Activated naive CD4-positive, alpha-beta T cell treated with Interleukin-2 at 50 U/mL for 16 hours (primary cell): Measurements from ENCODE around the gene PDCD10.

Experiments used
- DNase-seq: peaks from one replicate; pipeline ENCODE4 v3.0.0-alpha.2; 2020

PDCD10 gene

DNA sequence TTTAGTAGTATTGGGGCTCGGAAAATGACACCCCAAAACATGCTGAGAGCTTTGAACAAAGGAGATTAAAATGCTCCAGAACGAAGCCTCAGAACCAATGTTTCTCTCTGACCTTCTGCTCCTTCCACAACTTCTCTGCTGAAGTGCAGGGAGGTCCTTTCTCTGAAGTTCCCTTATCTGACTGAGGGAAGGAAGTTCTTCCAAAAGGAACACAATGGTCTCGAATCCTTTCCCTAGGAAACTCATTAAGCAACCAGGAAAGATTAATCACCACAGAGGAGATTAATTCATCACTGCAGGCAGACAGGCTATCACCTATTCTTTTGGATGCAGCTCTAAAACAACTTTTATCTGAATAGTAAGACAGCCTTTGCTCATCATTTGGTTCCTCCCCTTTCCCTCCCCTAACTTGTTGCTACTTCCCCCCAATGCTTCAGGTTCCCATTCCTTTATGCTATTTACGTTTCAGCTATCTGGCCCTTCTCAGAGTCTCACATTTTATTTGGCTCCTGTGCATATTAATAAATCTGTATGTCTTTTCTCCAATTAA is 62.7 kb downstream of the PDCD10 start:
- DNase-seq, result no peak

DNA sequence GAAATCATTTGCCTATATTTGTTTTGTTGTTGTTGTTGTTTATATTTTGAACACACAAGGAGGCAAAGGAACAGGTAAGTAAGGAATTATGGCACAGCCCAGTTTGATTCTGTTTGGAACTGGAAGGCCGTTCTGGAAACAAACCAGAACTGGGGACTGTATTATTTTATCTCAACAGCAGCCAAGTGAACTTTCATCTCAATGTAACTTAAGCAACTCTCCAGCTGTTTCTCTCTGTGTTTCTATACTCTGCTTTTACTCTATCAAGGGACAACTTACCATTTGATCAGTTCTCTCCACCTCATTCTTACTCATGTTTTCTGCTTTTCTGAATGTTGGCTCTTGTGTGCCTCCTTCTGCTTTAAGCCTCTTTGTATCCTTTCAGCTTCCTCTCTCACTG is 65.0 kb downstream of the PDCD10 start:
- no peak for DNase-seq

DNA sequence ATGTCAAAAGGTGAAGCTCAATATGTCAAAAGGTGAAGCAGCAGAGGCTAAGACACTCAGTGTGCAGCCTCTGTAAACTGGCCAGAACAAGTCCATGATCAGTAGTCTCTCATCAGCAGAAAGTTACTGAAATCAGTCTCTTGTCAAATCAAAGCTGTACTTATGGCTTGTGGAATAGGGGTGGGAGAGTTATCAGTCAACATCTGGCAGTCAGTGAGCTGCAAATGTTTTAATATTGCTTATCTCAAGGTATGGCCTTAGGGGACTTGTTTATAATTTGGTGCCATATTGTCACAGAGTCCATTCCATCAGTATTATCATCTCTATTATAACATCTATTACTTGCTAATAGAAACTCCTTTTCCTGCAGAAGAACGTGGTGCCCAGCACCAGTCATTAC is 66.0 kb downstream of the PDCD10 start:
- DNase-seq, result no peak

DNA sequence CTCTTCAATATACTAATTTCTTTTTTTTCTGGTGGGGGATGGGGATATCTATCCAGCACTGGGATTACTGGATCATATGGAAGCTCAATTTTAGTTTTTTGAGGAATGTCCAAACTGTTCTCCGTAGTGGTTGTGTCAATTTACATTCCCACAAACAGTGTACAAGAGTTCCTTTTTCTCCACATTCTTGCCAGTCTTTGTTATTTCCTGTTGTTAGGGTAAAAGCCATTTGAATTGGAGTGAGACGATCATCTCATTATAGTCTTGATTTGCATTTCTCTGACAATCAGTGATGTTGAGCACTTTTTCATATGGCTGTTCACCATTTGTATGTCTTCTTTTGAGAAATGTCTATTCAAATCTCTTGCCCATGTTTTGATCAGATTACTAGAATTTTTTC is 68.1 kb downstream of the PDCD10 start:
- no peak for DNase-seq

DNA sequence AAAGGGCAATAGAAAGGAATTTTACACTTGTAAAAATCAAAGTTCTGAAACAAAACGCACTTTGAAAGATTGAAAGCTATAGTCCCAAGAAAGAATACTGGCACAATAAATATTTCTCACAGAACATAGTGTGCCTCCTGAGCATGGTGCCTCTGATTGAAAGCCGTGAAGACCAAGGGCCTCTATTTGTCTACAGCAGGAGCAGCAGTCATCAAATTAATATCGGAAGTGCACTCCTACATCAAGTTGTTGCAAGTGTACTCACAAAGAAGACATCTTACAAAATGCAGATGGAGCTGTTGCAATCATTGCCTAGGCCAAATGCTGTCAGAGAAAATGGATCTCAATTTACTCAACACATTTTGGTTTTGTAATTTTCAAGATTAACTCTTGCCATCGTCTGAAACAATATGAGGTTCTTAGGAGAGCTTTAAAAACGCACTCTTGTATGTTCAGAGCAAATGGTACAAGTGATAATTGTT is 71.7 kb downstream of the PDCD10 start:
- no peak for DNase-seq

DNA sequence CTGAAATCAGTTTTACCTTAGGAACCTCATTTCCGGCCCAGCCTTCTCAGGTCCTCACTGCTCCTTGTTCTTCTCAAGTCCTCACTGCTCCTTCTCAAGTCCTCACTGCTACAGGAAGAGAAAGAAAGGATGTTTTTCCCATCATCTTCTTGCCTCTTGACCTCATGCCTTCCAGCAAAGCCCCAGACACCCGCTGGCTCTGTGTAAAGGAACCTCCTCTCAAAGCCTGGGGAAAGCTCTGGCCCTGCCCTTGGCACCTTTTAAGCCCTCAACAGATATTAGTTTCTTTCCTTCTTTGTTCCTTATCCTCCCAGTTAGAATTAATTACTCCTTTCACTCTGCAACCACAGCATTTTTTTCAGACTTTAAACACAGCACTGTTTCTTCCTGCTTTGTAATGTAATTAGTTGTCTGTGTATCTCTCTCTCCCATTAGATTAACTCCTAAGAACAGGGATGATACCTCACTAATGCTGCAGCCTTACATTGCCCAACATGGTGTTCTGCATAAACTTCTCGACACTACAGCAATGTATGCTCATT is 76.9 kb downstream of the PDCD10 start:
- DNase-seq, result no peak

DNA sequence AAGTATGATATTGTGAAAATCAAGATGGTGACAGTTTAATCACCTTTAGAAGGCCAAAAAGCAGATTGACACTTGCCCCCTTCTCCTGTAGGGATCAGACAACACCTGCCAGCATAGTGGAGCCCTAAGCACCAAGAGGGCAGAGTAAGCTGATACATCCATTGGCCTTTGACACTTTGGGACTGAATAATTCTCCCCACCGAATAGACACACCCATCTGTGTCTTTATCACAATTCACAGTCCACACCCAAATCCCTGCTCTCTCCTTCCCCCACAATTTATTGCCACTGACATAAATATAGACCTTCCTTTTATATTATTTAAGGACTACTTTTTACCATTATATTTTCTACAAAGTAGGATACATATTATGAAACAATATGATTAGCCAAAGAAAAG is 77.9 kb downstream of the PDCD10 start:
- no peak for DNase-seq

DNA sequence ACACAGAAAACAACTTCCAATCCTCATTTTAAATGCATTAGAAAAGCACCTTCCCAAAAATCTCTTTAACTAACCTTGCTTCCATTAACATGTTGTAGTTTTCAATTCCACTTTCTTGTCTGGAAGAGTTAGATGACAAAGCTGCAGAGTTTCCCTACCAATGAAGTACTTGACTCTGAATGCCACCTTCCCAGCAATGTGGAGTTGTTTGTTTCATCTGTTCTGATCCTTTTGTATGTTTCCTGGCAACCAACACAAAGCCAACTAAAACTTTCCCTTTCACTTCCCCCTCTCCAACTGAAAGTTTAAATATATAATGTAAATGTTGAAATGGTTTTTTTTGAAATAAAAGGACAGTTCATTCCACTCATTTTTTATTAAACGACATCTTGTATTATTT is 80.9 kb downstream of the PDCD10 start, which contains the start of gene WDR49:
Gene WDR49 (minus strand): TSS at position 183 of the 400 bp plus-strand sequence. CDS start 517 bp downstream, outside the sequence.
- no peak for DNase-seq

DNA sequence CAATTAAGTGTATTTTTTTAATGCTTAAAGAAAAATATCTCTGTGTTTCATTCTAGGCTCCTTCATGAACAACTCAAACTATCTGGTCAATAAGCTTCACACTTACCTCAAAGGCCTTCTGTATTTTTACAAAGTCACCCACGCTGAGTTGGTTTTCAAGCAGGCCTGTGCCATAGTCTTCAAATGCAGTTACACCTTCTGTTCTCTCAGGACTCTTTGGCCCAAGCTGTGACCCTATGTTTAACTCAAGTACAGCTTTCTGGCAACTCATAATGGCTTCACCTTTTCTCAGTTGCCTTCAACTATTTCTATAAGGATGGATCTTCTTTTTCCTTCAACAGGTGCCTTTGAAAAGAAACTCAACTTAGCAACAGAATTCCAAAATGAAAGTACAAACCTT is 81.5 kb downstream of the PDCD10 start:
- DNase-seq, result no peak

DNA sequence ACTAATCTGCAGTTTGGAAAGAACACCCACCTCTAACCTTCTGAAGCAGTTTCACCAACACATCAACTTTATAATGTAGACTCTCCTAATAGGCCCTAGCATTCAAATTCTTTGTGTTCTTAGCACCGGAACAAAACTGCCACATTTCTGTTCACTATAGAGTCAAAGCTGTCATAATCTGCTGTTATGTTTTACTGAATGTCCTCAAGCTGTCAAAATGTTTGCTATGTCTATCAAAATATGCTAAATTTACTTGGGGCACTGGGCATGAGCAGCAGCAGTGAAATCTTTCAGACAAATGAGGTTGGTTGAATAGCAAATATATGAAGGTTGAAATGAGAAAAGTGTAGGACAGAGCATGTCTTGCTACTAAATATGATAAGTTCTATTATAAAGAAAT is 82.9 kb downstream of the PDCD10 start:
- no peak for DNase-seq

DNA sequence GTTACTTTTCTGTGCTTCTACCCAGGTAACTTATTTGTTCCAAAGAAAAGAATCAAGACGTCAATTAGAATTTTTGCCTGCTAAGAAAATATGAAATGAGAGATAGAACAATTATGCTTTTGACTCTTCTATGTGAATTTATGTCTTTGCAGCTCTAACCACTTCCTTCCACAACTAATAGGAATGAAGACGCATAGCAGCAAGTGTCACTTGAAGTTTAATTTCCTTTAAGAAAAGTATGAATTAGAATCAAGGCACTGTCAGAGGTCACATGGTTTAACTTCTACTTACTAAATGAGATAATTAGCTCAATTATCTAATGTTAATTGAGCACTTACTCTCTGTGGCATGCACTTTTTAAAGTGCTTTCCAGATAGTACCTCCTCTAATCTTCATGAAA is 84.2 kb downstream of the PDCD10 start:
- DNase-seq, result no peak

DNA sequence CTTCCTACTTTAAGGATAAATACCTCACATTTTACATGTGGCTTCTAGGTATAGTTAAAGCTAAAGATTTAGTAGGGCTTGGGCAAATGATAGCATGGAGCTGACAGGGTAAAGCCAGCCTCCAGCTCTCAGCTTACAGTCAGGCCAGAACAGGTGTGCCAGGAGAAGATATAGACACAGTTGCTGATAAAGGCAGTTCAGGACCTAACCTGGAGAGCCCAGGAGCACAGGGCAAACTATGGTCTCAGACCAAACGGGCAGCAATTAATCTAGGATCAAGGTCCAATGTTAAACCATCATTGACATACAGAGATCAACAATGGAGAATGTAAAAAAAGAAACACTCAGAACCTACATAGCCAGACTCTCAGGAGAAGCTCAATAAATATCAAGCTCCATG is 84.9 kb downstream of the PDCD10 start:
- no peak for DNase-seq

DNA sequence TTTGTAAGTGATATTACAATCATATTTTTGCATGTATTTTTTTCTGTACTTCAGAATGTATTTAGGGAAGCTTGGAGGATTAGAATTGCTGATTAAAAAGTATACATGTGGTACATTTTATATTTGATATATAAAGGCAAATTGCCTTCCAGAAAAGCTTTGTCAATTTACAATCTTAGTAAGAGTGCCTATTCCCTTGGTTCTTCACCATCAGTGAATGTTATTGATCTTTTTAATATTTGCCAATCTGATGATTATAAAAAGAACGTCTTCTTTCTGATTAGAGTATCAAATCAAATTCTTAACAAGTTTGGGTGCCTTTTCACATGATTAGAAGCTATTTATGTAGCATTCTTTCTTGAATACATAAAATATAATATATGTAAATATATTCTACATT is 90.1 kb downstream of the PDCD10 start:
- DNase-seq, result no peak
